T-helper 2 cell treated with Interferon-gamma antibody and Interleukin-4, amounts not matched to agents 100 ng/mL and 5 ng/mL, for 36 hours (primary cell): Measurements from ENCODE around the gene FARP1. TPM values are rescaled to one million over a fixed set of nuclear protein-coding genes. Genes with fewer than 3 reads are reported as not detected.

ENCODE experiments used
- intact Hi-C: fragments of 100-400 bp; cut with micrococcal nuclease; formaldehyde crosslinking; loops from one replicate; pipeline ENCODE4 v1.15.1; 2023
- total RNA-seq: library from RNA; stranded (reverse); gene quantifications from 2 replicates; pipeline ENCODE4 v1.2.3, GENCODE V29; 2022

FARP1 gene
- total RNA-seq, 1 donor from 2014 or later = 0.57 TPM

- intact Hi-C loops = no loop called here
Observed at GRCh38 chr13:98278068-98278724, 135.3 kb downstream of the FARP1 start.

- intact Hi-C loops = no loop called here
Observed at GRCh38 chr13:98279473-98280175, 136.7 kb downstream of the FARP1 start.

GRCh38 chr13:98280176-98280510, 137.2 kb downstream of the FARP1 start:
- intact Hi-C loops = no loop called here

- intact Hi-C loops = no loop called here
Observed at GRCh38 chr13:98284679-98285078, 141.8 kb downstream of the FARP1 start.

- intact Hi-C loops = no loop called here
Observed at GRCh38 chr13:98285317-98285716, 142.4 kb downstream of the FARP1 start.

- intact Hi-C loops = no loop called here
Observed at GRCh38 chr13:98285852-98286594, 143.1 kb downstream of the FARP1 start.

- intact Hi-C loops = no loop called here
Observed at GRCh38 chr13:98286799-98287198, 143.9 kb downstream of the FARP1 start.

GRCh38 chr13:98288211-98288610, 145.3 kb downstream of the FARP1 start:
- intact Hi-C loops = no loop called here

- intact Hi-C loops = no loop called here
Observed at GRCh38 chr13:98289339-98289945, 146.5 kb downstream of the FARP1 start.

GRCh38 chr13:98290261-98290660, 147.4 kb downstream of the FARP1 start:
- intact Hi-C loops = no loop called here

GRCh38 chr13:98291658-98292057, 148.8 kb downstream of the FARP1 start:
- intact Hi-C loops = no loop called here

GRCh38 chr13:98293103-98293502, 150.2 kb downstream of the FARP1 start:
- intact Hi-C loops = no loop called here

GRCh38 chr13:98293570-98294142, 150.8 kb downstream of the FARP1 start:
- intact Hi-C loops = no loop called here

GRCh38 chr13:98295371-98295770, 152.5 kb downstream of the FARP1 start:
- intact Hi-C loops = no loop called here

GRCh38 chr13:98297051-98297450, 154.2 kb downstream of the FARP1 start:
- intact Hi-C loops = no loop called here

- intact Hi-C loops = no loop called here
Observed at GRCh38 chr13:98297745-98298144, 154.9 kb downstream of the FARP1 start.

- intact Hi-C loops = no loop called here
Observed at GRCh38 chr13:98298599-98298998, 155.7 kb downstream of the FARP1 start.

GRCh38 chr13:98299235-98299965, 156.5 kb downstream of the FARP1 start:
- intact Hi-C loops = no loop called here

GRCh38 chr13:98299966-98300350, 157.1 kb downstream of the FARP1 start:
- intact Hi-C loops = no loop called here

- intact Hi-C loops = no loop called here
Observed at GRCh38 chr13:98300956-98301641, 158.2 kb downstream of the FARP1 start.
